DOHH2 (cell line): Measurements from ENCODE around the gene NPPA.

Source experiments
- EZH2phosphoT487 ChIP-seq: fragments of 200-600 bp; sonication (generic); IDR thresholded peaks from 2 replicates; pipeline ENCODE4 v1.6.1; 2017; ENCODE audit warnings: borderline replicate concordance, mild to moderate bottlenecking, antibody characterized with exemption, low read length, moderate library complexity, mixed read lengths
- TF ChIP-seq, protein P1 (sequence below): fragments of 200-600 bp; sonication (generic); IDR thresholded peaks from one replicate; pipeline ENCODE4 v1.5.1; 2014; ENCODE audit warnings: antibody characterized with exemption, mild to moderate bottlenecking, low read depth, low read length; ENCODE audit not compliant: poor library complexity, severe bottlenecking

DNA sequence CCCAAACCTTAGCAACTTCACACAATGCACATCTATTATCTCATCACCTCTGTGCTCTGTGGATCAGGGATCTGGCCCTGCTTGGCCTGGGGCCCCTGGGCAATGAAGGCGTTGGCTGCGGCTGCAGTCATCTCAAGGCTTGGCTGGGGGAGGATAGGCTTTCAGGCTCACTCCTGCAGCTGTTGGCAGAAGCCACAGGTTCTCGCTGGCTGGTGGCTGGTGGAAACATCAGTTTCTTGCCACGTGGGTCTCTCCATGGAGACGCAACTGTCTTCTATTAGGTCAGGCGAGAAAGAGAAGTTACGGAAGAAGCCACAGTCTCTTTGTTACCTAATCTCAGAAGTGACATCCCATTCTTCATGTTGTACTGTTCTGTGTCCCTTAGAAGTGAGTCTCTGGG is 3.6 kb upstream of the NPPA start:
- TF ChIP-seq, protein P1, sequence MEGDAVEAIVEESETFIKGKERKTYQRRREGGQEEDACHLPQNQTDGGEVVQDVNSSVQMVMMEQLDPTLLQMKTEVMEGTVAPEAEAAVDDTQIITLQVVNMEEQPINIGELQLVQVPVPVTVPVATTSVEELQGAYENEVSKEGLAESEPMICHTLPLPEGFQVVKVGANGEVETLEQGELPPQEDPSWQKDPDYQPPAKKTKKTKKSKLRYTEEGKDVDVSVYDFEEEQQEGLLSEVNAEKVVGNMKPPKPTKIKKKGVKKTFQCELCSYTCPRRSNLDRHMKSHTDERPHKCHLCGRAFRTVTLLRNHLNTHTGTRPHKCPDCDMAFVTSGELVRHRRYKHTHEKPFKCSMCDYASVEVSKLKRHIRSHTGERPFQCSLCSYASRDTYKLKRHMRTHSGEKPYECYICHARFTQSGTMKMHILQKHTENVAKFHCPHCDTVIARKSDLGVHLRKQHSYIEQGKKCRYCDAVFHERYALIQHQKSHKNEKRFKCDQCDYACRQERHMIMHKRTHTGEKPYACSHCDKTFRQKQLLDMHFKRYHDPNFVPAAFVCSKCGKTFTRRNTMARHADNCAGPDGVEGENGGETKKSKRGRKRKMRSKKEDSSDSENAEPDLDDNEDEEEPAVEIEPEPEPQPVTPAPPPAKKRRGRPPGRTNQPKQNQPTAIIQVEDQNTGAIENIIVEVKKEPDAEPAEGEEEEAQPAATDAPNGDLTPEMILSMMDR, result no peak
- no peak for TF ChIP-seq EZH2phosphoT487
